ENCODE measurements around the gene EEPD1. TPM values are rescaled to one million over a fixed set of nuclear protein-coding genes. Genes with fewer than 3 reads are reported as not detected.

EEPD1 gene
- total RNA-seq, 1 experiment from 2014 or later = 0.70 TPM

- H3K27me3 Mint-ChIP-seq (ENCODE audit: insufficient read depth, unreplicated experiment) = peaks cover 8% of the 10 kb centered on the region
- POLR2A ChIA-PET = no interaction called here
- CTCF ChIA-PET = interaction anchor here (0.6 to 8.5 kb wide), 7 partner anchors 10 to 302 kb away, joined by 3 to 147 read pairs (median 3); no protein-coding TSS in a partner anchor
- BruUV-seq (replicated peaks) = no TSS peak
- no peak for DNase-seq (ENCODE audit: unreplicated experiment)
- H3K36me3 Mint-ChIP-seq (ENCODE audit: insufficient read depth, unreplicated experiment) = no peaks in the 10 kb centered on the region
- no peak overlapping the region for H3K27ac Mint-ChIP-seq (ENCODE audit: low read depth, unreplicated experiment)
- H3K4me3 Mint-ChIP-seq (ENCODE audit: unreplicated experiment) = no peak overlapping the region
- H3K9me3 Mint-ChIP-seq (ENCODE audit: unreplicated experiment) = no peaks in the 10 kb centered on the region
- TF ChIP-seq CTCF (IDR thresholded peaks at IDR 0.05; ENCODE audit: unreplicated experiment) = no peak
- peaks cover 31% of the 10 kb centered on the region for H3K4me1 Mint-ChIP-seq (ENCODE audit: insufficient read depth, unreplicated experiment)
- intact Hi-C loops (cut with micrococcal nuclease) = no loop called here
These were observed 134.6 kb downstream of the EEPD1 start for GRCh38 chr7:36287371-36288241.

GRCh38 chr7:36288501-36288900 is 135.4 kb downstream of the EEPD1 start:
- no peak overlapping the region for H3K4me3 Mint-ChIP-seq (ENCODE audit: unreplicated experiment)
- TF ChIP-seq CTCF (IDR thresholded peaks at IDR 0.05; ENCODE audit: unreplicated experiment) = no peak
- BruUV-seq (replicated peaks) = no TSS peak
- POLR2A ChIA-PET = interaction anchor here (2.5 kb wide), 1 partner anchor 240 kb away, joined by 9 read pairs; no protein-coding TSS in a partner anchor
- H3K9me3 Mint-ChIP-seq (ENCODE audit: unreplicated experiment) = no peaks in the 10 kb centered on the region
- peaks cover 10% of the 10 kb centered on the region for H3K27me3 Mint-ChIP-seq (ENCODE audit: insufficient read depth, unreplicated experiment)
- H3K4me1 Mint-ChIP-seq (ENCODE audit: insufficient read depth, unreplicated experiment) = peaks cover 31% of the 10 kb centered on the region
- no peak overlapping the region for H3K27ac Mint-ChIP-seq (ENCODE audit: low read depth, unreplicated experiment)
- CTCF ChIA-PET = interaction anchor here (0.8 to 8.5 kb wide), 8 partner anchors 33 to 303 kb away, joined by 3 to 147 read pairs (median 3); no protein-coding TSS in a partner anchor
- intact Hi-C loops (cut with micrococcal nuclease) = no loop called here
- no peaks in the 10 kb centered on the region for H3K36me3 Mint-ChIP-seq (ENCODE audit: insufficient read depth, unreplicated experiment)
- DNase-seq (ENCODE audit: unreplicated experiment) = no peak

- BruUV-seq (replicated peaks) = no TSS peak
- Mint-ChIP-seq H3K9me3 (ENCODE audit: unreplicated experiment) (no peaks in the 10 kb centered on the region), H3K27ac (ENCODE audit: low read depth, unreplicated experiment) (no peak overlapping the region), H3K4me3 (ENCODE audit: unreplicated experiment) (no peak overlapping the region), H3K27me3 (ENCODE audit: insufficient read depth, unreplicated experiment) (peaks cover 13% of the 10 kb centered on the region), H3K4me1 (ENCODE audit: insufficient read depth, unreplicated experiment) (peaks cover 31% of the 10 kb centered on the region), H3K36me3 (ENCODE audit: insufficient read depth, unreplicated experiment) (no peaks in the 10 kb centered on the region)
- POLR2A ChIA-PET = interaction anchor here (0.7 to 2.5 kb wide), 10 partner anchors 9 to 305 kb away, joined by 3 to 9 read pairs (median 3); no protein-coding TSS in a partner anchor
- no peak for TF ChIP-seq CTCF (IDR thresholded peaks at IDR 0.05; ENCODE audit: unreplicated experiment)
- peak; percentile 75 for DNase-seq (ENCODE audit: unreplicated experiment)
- CTCF ChIA-PET = interaction anchor here (0.6 to 8.5 kb wide), 26 partner anchors 10 to 314 kb away, joined by 3 to 147 read pairs (median 4); no protein-coding TSS in a partner anchor
- intact Hi-C loops (cut with micrococcal nuclease) = loop anchor here (2.0 to 10.0 kb wide), 3 partner anchors 173 to 585 kb away; no protein-coding TSS in a partner anchor
These were observed 137.0 kb downstream of the EEPD1 start for GRCh38 chr7:36289833-36290661.

Data from MCF 10A (cell line).